AG04449 (cell line): ENCODE data around the gene CLTA.

Source experiments
- CTCF ChIA-PET: fragments of 350-600 bp; formaldehyde crosslinking; extraction: SDS; loops from one replicate; lab custom pipeline; 2021; ENCODE audit warnings: antibody characterized with exemption; lab: Yijun Ruan, JAX
- POLR2A ChIA-PET: fragments of 400-600, 350-600 bp; formaldehyde crosslinking; extraction: SDS; loops from one replicate; lab custom pipeline; 2020; ENCODE audit warnings: antibody characterized with exemption, inconsistent platforms; lab: Yijun Ruan, JAX
- DNase-seq: peaks from one replicate; pipeline ENCODE4 v3.0.0-alpha.2; 2010; ENCODE audit warnings: low read depth, low spot score
- H3K4me3 ChIP-seq: 2 replicates; pipeline ENCODE4 v1.5.1; 2011; ENCODE audit warnings: low read depth, mild to moderate bottlenecking, control low read depth, low read length
- TF ChIP-seq, protein P1 (sequence below): IDR thresholded peaks from one replicate; pipeline ENCODE4 v1.5.1; 2011; ENCODE audit warnings: mild to moderate bottlenecking, moderate library complexity, low read length, control low read depth, inconsistent platforms; ENCODE audit not compliant: insufficient read depth; ENCODE audit errors: missing control alignments

CLTA gene

DNA sequence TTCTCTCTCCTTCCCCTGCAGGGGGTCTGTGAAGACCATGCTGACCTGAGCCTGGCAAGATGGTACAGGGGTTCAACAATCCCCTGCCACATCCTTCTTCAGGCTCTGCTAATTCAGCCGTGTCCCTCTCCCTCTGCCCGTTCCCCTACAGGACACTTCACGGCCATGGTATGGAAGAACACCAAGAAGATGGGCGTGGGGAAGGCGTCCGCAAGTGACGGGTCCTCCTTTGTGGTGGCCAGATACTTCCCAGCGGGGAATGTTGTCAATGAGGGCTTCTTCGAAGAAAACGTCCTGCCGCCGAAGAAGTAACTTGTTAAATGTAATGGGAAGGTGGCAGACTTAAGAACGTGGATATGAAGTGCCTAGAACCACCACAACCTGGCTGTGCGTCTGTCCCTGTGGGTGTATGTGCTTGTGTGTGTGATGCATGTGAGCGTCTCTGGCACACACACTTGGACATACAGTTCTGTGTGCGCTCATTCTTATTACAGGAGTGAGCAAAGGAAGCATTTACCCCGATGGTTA is 28.4 kb upstream of the CLTA start:
- TF ChIP-seq, protein P1, sequence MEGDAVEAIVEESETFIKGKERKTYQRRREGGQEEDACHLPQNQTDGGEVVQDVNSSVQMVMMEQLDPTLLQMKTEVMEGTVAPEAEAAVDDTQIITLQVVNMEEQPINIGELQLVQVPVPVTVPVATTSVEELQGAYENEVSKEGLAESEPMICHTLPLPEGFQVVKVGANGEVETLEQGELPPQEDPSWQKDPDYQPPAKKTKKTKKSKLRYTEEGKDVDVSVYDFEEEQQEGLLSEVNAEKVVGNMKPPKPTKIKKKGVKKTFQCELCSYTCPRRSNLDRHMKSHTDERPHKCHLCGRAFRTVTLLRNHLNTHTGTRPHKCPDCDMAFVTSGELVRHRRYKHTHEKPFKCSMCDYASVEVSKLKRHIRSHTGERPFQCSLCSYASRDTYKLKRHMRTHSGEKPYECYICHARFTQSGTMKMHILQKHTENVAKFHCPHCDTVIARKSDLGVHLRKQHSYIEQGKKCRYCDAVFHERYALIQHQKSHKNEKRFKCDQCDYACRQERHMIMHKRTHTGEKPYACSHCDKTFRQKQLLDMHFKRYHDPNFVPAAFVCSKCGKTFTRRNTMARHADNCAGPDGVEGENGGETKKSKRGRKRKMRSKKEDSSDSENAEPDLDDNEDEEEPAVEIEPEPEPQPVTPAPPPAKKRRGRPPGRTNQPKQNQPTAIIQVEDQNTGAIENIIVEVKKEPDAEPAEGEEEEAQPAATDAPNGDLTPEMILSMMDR = no peak
- no peak for DNase-seq
- CTCF ChIA-PET = interaction anchor here (3.3 to 7.1 kb wide), 4 partner anchors 10 to 28 kb away, joined by 21 to 103 read pairs (median 40); partner anchors contain the start of genes CLTA and GLIPR2
- no peak overlapping the region for H3K4me3 ChIP-seq
- POLR2A ChIA-PET = no interaction called here

DNA sequence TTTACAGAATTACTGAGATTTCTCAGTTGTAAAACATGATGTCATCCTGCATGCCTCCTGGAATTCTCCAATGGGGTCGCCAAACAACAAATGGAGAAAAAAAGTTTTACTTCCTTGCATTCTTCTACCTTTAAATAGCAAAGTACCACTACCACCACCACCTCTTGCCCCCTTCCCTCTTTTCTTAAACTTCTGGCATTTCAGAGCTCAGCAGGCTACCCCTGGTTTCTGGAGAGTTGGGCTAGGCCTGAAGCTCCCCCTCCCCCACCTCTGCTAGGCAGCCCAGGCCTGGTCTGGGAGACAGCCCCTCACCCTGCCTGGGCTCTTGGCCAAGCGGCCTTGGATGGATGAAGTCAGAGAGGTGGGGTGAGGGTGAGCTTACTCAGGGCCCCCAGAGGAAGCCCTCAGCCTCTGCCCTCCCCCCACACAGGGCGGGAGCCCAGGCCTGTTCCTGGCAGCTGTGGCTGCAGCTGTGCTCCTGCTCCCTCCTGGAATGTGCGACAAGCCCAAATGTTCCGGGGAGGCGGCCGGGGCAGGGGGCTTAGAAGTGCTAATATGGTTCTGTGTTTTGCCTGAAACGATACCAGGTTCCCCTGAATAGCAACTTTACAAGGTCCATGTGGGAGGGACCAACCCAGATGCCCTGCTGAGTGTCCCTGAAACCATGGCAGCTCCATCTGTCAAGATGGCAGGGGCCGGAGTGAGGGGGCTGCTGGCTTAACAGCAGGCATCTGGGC is 27.5 kb upstream of the CLTA start:
- TF ChIP-seq, protein P1 = no peak
- ChIA-PET CTCF (interaction anchor here (1.3 to 7.1 kb wide), 8 partner anchors 11 to 208 kb away, joined by 4 to 103 read pairs (median 18); partner anchors contain the start of genes CLTA and GLIPR2), POLR2A (interaction anchor here (0.6 to 2.3 kb wide), 10 partner anchors 9 to 336 kb away, joined by 3 to 12 read pairs (median 3); partner anchors contain the start of genes CLTA and RECK)
- no peak overlapping the region for H3K4me3 ChIP-seq
- no peak for DNase-seq

DNA sequence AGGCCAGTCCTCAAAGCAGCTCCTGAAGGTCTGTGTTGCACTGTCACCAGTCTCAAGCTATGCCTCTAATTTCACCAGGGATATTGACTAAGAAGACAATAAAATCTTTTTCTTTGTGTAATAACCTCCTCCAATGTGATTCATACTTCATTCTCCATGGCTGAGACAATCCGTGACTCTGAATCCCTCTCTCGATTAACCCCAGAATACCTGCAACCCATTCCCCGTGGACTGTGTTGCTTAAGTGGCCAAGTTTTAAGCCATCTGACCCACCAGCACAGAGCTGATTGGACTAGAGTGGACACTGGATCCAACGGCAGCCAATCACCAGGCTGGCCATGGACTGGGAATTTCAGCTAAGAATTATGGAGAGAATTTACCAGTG is 26.9 kb upstream of the CLTA start:
- ChIA-PET CTCF (interaction anchor here (1.2 to 7.1 kb wide), 10 partner anchors 11 to 209 kb away, joined by 3 to 103 read pairs (median 14); partner anchors contain the start of genes CLTA and GLIPR2), POLR2A (interaction anchor here (0.8 to 2.3 kb wide), 8 partner anchors 9 to 134 kb away, joined by 3 to 12 read pairs (median 3); partner anchors contain the start of gene CLTA)
- DNase-seq = no peak
- no peak overlapping the region for H3K4me3 ChIP-seq
- TF ChIP-seq, protein P1 = no peak

DNA sequence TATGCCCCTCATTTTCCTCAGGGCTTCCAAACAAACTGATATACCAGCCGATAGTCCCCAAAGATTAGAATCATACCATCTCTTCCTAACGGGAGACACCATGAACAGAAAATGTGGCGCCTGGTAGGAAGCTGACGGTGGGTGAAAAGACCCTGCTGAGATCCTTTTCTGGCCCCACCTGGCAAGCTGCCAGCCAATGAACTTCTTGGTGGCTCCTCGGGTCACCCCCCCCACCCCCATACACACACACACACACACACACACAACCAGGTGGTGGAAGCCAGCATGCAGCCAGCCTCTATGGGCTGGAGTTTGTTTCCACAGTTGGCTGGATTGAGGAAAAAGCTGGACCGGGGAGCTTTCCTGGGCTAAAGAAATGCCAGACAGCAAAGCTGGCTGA is 26.3 kb upstream of the CLTA start:
- no peak for DNase-seq
- POLR2A ChIA-PET = interaction anchor here (0.8 to 2.3 kb wide), 3 partner anchors 16 to 135 kb away, joined by 3 to 12 read pairs (median 3); no protein-coding TSS in a partner anchor
- TF ChIP-seq, protein P1 = no peak
- no peak overlapping the region for H3K4me3 ChIP-seq
- CTCF ChIA-PET = interaction anchor here (1.2 to 7.1 kb wide), 12 partner anchors 11 to 212 kb away, joined by 3 to 103 read pairs (median 10); partner anchors contain the start of genes CLTA and GLIPR2

DNA sequence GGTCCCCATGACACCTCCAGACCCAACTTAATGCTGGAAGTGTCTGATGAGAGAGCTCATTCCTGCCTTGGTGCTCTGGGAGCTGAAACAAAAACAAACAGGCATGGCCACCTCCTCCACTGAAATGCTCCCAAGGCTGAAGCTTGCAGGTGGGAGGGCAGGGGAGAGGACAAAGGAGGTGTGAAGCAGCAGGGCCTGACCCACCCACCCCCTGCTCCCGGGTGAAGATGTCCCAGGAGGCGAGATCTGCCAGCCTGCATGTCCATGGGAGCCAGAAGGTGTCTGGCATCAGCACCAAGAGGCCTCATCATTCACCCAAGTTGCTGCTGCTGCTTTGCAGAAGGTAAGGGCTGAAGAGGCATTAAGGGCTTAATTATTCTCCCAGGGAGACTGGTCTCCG is 25.7 kb upstream of the CLTA start:
- H3K4me3 ChIP-seq = no peak overlapping the region
- ChIA-PET CTCF (interaction anchor here (1.1 to 7.1 kb wide), 18 partner anchors 10 to 213 kb away, joined by 3 to 103 read pairs (median 9); partner anchors contain the start of genes CLTA and GLIPR2), POLR2A (interaction anchor here (0.5 to 2.3 kb wide), 3 partner anchors 16 to 124 kb away, joined by 3 to 12 read pairs (median 3); no protein-coding TSS in a partner anchor)
- no peak for DNase-seq
- TF ChIP-seq, protein P1 = no peak
